DOHH2 (cell line): ENCODE data around the gene SYNE1.

Experiments
- H3F3A ChIP-seq: fragments of 200-600 bp; sonication (generic), shearing (Covaris generic); 2 replicates; pipeline ENCODE4 v1.6.0; 2016; ENCODE audit warnings: antibody characterized with exemption, mild to moderate bottlenecking; ENCODE audit not compliant: control insufficient read depth, insufficient read depth
- H3K27ac ChIP-seq: fragments of 200-600 bp; sonication (generic); 2 replicates; pipeline ENCODE4 v1.5.1; 2014; ENCODE audit warnings: low read depth, mild to moderate bottlenecking, low read length, moderate library complexity
- H3K27me3 ChIP-seq: fragments of 200-600 bp; sonication (generic); 2 replicates; pipeline ENCODE4 v1.6.1; 2014; ENCODE audit warnings: mild to moderate bottlenecking, low read length, mixed read lengths; ENCODE audit not compliant: control insufficient read depth
- H3K36me3 ChIP-seq: fragments of 200-600 bp; sonication (generic); 2 replicates; pipeline ENCODE4 v1.6.1; 2014; ENCODE audit warnings: mild to moderate bottlenecking, low read length, moderate library complexity, mixed read lengths; ENCODE audit not compliant: control insufficient read depth
- H3K4me1 ChIP-seq: fragments of 200-600 bp; sonication (generic); 2 replicates; pipeline ENCODE4 v1.6.1; 2014; ENCODE audit warnings: mild to moderate bottlenecking, low read length, mixed read lengths; ENCODE audit not compliant: control insufficient read depth
- H3K4me2 ChIP-seq: fragments of 200-600 bp; sonication (generic); 2 replicates; pipeline ENCODE4 v1.6.0; 2014; ENCODE audit warnings: mild to moderate bottlenecking, low read length, moderate library complexity
- H3K4me3 ChIP-seq: fragments of 200-600 bp; sonication (generic); 2 replicates; pipeline ENCODE4 v1.5.1; 2014; ENCODE audit warnings: mild to moderate bottlenecking, low read length, mixed read lengths
- H3K79me2 ChIP-seq: fragments of 200-600 bp; sonication (generic); 2 replicates; pipeline ENCODE4 v1.6.1; 2014; ENCODE audit warnings: mild to moderate bottlenecking, low read length, mixed read lengths; ENCODE audit not compliant: control insufficient read depth
- H3K9me2 ChIP-seq: fragments of 200-600 bp; sonication (generic); replicated peaks from 2 replicates; pipeline ENCODE4 v1.6.1; 2014; ENCODE audit warnings: mild to moderate bottlenecking, low read length, mixed read lengths; ENCODE audit not compliant: control insufficient read depth
- H3K9me3 ChIP-seq: fragments of 200-600 bp; sonication (generic); 2 replicates; pipeline ENCODE4 v1.6.1; 2014; ENCODE audit warnings: antibody characterized with exemption, low read length, mixed read lengths; ENCODE audit not compliant: control insufficient read depth, insufficient read depth
- H4K20me1 ChIP-seq: fragments of 200-600 bp; sonication (generic); 2 replicates; pipeline ENCODE4 v1.6.0; 2014; ENCODE audit warnings: low read depth, mild to moderate bottlenecking, antibody characterized with exemption, low read length, moderate library complexity; ENCODE audit not compliant: control insufficient read depth, insufficient read depth
- EZH2phosphoT487 ChIP-seq: fragments of 200-600 bp; sonication (generic); IDR thresholded peaks from 2 replicates; pipeline ENCODE4 v1.6.1; 2017; ENCODE audit warnings: borderline replicate concordance, mild to moderate bottlenecking, antibody characterized with exemption, low read length, moderate library complexity, mixed read lengths
- TF ChIP-seq, protein P1 (sequence below): fragments of 200-600 bp; sonication (generic); IDR thresholded peaks from one replicate; pipeline ENCODE4 v1.5.1; 2014; ENCODE audit warnings: antibody characterized with exemption, mild to moderate bottlenecking, low read depth, low read length; ENCODE audit not compliant: poor library complexity, severe bottlenecking

The SYNE1 gene

DNA sequence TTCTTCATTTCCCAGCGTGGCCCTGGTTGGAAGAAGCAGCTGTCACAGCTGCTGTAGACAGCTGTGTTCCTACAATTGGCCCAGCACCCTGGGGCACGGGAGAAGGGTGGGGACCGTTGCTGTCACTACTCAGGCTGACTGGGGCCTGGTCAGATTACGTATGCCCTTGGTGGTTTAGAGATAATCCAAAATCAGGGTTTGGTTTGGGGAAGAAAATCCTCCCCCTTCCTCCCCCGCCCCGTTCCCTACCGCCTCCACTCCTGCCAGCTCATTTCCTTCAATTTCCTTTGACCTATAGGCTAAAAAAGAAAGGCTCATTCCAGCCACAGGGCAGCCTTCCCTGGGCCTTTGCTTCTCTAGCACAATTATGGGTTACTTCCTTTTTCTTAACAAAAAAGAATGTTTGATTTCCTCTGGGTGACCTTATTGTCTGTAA lies 537.0 kb downstream of the SYNE1 start:
- Histone ChIP-seq H3K36me3 (no peaks in the 10 kb centered on the region), H3K4me1 (no peaks in the 10 kb centered on the region), H3F3A (no peaks in the 10 kb centered on the region), H3K27ac (no peak overlapping the region), H3K4me3 (no peak overlapping the region), H3K79me2 (no peaks in the 10 kb centered on the region), H3K9me2 (no peaks in the 10 kb centered on the region), H4K20me1 (no peaks in the 10 kb centered on the region), H3K9me3 (no peaks in the 10 kb centered on the region), H3K4me2 (no peak overlapping the region), H3K27me3 (no peaks in the 10 kb centered on the region)
- TF ChIP-seq EZH2phosphoT487: no peak
- TF ChIP-seq, protein P1, sequence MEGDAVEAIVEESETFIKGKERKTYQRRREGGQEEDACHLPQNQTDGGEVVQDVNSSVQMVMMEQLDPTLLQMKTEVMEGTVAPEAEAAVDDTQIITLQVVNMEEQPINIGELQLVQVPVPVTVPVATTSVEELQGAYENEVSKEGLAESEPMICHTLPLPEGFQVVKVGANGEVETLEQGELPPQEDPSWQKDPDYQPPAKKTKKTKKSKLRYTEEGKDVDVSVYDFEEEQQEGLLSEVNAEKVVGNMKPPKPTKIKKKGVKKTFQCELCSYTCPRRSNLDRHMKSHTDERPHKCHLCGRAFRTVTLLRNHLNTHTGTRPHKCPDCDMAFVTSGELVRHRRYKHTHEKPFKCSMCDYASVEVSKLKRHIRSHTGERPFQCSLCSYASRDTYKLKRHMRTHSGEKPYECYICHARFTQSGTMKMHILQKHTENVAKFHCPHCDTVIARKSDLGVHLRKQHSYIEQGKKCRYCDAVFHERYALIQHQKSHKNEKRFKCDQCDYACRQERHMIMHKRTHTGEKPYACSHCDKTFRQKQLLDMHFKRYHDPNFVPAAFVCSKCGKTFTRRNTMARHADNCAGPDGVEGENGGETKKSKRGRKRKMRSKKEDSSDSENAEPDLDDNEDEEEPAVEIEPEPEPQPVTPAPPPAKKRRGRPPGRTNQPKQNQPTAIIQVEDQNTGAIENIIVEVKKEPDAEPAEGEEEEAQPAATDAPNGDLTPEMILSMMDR: no peak

DNA sequence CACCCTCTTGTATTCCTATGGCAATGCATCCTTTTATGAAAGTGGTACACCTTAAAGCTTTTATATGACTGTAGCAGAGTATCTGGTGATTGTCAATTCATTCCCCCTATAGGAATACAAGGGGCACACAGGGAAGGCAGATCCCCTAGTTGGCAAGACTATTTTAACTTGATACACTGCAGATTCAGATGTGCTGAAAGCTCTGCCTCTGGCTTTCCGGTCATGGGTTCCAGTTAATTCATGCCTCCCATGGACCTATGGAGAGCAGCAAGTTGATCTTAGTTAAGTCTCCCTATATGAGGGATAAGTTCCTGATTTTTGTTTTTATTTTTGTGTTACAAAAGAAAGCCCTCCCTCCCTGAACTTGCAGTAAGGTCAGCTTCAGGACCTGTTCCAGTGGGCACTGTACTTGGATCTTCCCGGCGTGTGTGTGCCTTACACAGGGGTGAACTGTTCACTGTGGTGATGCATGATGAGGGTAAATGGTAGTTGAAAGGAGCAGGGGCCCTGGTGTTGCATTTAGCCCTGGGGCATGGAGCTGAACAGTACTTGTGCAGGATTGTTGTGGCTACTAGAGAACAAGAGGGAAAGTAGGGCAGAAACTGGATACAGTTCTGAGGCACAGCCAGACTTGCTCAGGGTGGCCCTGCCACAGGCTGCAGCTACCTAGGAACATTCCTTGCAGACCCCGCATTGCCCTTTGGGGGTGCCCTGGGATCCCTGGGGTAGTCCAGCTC lies 537.5 kb downstream of the SYNE1 start:
- Histone ChIP-seq H3K4me3 (no peak overlapping the region), H3K4me2 (no peak overlapping the region), H3K9me2 (no peaks in the 10 kb centered on the region), H4K20me1 (no peaks in the 10 kb centered on the region), H3K36me3 (no peaks in the 10 kb centered on the region), H3K4me1 (no peaks in the 10 kb centered on the region), H3K27ac (no peak overlapping the region), H3F3A (no peaks in the 10 kb centered on the region), H3K79me2 (no peaks in the 10 kb centered on the region), H3K27me3 (no peaks in the 10 kb centered on the region), H3K9me3 (no peaks in the 10 kb centered on the region)
- no peak for TF ChIP-seq EZH2phosphoT487
- TF ChIP-seq, protein P1: no peak

DNA sequence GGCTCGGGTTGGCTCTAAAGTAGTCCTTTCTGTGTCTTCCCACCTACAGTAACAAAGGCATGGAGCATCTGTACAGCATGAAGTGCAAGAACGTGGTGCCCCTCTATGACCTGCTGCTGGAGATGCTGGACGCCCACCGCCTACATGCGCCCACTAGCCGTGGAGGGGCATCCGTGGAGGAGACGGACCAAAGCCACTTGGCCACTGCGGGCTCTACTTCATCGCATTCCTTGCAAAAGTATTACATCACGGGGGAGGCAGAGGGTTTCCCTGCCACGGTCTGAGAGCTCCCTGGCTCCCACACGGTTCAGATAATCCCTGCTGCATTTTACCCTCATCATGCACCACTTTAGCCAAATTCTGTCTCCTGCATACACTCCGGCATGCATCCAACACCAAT lies 538.5 kb downstream of the SYNE1 start:
- Histone ChIP-seq H3F3A (no peaks in the 10 kb centered on the region), H3K9me2 (no peaks in the 10 kb centered on the region), H3K4me3 (no peak overlapping the region), H3K79me2 (no peaks in the 10 kb centered on the region), H3K27ac (no peak overlapping the region), H3K4me2 (no peak overlapping the region), H4K20me1 (no peaks in the 10 kb centered on the region), H3K27me3 (no peaks in the 10 kb centered on the region), H3K9me3 (no peaks in the 10 kb centered on the region), H3K36me3 (no peaks in the 10 kb centered on the region), H3K4me1 (no peaks in the 10 kb centered on the region)
- TF ChIP-seq, protein P1: no peak
- no peak for TF ChIP-seq EZH2phosphoT487
